Measurements from ENCODE around the gene BTBD19.
"Not testable (repeated sequence)": the region's sequence is repeated elsewhere in the genome, so short reads cannot be mapped to it uniquely, and the experiment has no call there.

Gene BTBD19

GRCh38 chr1:44832056-44832705, 23.9 kb downstream of the BTBD19 start:
- DNase-seq (ENCODE audit: low read depth): no peak
- TF ChIP-seq CTCF (IDR thresholded peaks at IDR 0.05; ENCODE audit: low read length, missing control alignments): no peak
- no peak overlapping the region for H3K4me3 ChIP-seq (replicated peaks; ENCODE audit: low read depth, low read length)

GRCh38 chr1:44834328-44834727, 26.0 kb downstream of the BTBD19 start:
- no peak for TF ChIP-seq CTCF (IDR thresholded peaks at IDR 0.05; ENCODE audit: low read length, missing control alignments)
- no peak for DNase-seq (ENCODE audit: low read depth)
- no peak overlapping the region for H3K4me3 ChIP-seq (replicated peaks; ENCODE audit: low read depth, low read length)

- peak; percentile 91 for DNase-seq (ENCODE audit: low read depth)
- peak; percentile 96 for TF ChIP-seq CTCF (IDR thresholded peaks at IDR 0.05; ENCODE audit: low read length, missing control alignments)
- no peak overlapping the region for H3K4me3 ChIP-seq (replicated peaks; ENCODE audit: low read depth, low read length)
Measured at GRCh38 chr1:44835738-44836675, 27.7 kb downstream of the BTBD19 start.

- H3K4me3 ChIP-seq (replicated peaks; ENCODE audit: low read depth, low read length); DNase-seq (ENCODE audit: low read depth): not testable (repeated sequence)
Measured at GRCh38 chr1:44838294-44838693, 30.0 kb downstream of the BTBD19 start.

GRCh38 chr1:44839576-44839975, 31.3 kb downstream of the BTBD19 start:
- TF ChIP-seq CTCF (IDR thresholded peaks at IDR 0.05; ENCODE audit: low read length, missing control alignments): no peak
- no peak for DNase-seq (ENCODE audit: low read depth)
- no peak overlapping the region for H3K4me3 ChIP-seq (replicated peaks; ENCODE audit: low read depth, low read length)

- no peak for DNase-seq (ENCODE audit: low read depth)
- H3K4me3 ChIP-seq (replicated peaks; ENCODE audit: low read depth, low read length): peak overlapping the region; percentile 55
- no peak for TF ChIP-seq CTCF (IDR thresholded peaks at IDR 0.05; ENCODE audit: low read length, missing control alignments)
Measured at GRCh38 chr1:44842486-44842861, 34.2 kb downstream of the BTBD19 start.

- TF ChIP-seq CTCF (IDR thresholded peaks at IDR 0.05; ENCODE audit: low read length, missing control alignments): no peak
- DNase-seq (ENCODE audit: low read depth): peak; percentile 67
- H3K4me3 ChIP-seq (replicated peaks; ENCODE audit: low read depth, low read length): peak within 1 kb of the TSS; percentile 55
Measured at GRCh38 chr1:44842862-44843655, 34.7 kb downstream of the BTBD19 start, which contains the start of gene PTCH2. Gene PTCH2 (minus strand): TSS chr1:44843253. CDS start chr1:44842932, 321 bp downstream.
